Mammary epithelial cell (primary cell): ENCODE measurements around the gene HTRA3.

Experiments used
- EZH2 ChIP-seq: IDR thresholded peaks from 2 replicates; pipeline ENCODE4 v1.6.1; 2012; ENCODE audit warnings: low read length, inconsistent platforms, borderline replicate concordance
- TF ChIP-seq, protein P1 (sequence below), 2 donors: IDR thresholded peaks in 1 of 2; conservative IDR thresholded peaks in 1 of 2; 2 replicates each; pipeline ENCODE4 v1.5.1; 2011 to 2012; ENCODE audit warnings: inconsistent platforms in 2 of 2, low read length in 2 of 2, mild to moderate bottlenecking in 2 of 2, control low read depth in 1 of 2, low read depth in 1 of 2; ENCODE audit not compliant: insufficient read depth in 1 of 2; ENCODE audit errors: extremely low read depth in 1 of 2

DNA sequence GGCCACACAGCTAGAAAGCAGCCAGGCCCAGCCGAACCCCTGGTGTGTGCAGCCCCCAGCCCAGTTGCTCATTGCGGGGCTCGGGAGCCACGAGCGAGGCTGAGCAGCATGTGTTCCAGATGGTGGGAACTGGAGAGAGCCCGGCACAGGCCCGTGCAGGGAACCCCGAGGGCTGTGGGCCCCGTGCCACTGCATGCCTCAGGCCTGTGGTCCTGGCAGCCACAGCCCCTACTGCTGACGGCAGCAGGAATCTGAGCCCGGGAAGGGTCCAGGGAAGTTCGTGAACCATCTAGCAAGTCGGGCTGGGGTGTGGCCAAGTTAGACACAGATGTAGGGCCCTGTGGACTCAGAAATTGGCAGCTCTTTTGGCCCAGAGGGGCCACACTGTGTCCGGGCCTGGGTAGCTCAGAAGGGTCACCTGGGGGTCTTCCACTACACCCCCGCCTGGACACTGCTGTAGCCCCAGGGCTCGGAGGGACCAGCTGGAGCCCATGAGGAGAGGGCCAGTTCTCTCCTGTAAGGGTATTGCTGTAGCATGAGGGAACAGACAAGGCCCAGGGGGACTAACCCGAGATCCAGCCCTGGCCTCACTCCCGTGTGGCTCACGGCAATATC is 12.1 kb downstream of the HTRA3 start:
- no peak for TF ChIP-seq EZH2
- TF ChIP-seq, protein P1, sequence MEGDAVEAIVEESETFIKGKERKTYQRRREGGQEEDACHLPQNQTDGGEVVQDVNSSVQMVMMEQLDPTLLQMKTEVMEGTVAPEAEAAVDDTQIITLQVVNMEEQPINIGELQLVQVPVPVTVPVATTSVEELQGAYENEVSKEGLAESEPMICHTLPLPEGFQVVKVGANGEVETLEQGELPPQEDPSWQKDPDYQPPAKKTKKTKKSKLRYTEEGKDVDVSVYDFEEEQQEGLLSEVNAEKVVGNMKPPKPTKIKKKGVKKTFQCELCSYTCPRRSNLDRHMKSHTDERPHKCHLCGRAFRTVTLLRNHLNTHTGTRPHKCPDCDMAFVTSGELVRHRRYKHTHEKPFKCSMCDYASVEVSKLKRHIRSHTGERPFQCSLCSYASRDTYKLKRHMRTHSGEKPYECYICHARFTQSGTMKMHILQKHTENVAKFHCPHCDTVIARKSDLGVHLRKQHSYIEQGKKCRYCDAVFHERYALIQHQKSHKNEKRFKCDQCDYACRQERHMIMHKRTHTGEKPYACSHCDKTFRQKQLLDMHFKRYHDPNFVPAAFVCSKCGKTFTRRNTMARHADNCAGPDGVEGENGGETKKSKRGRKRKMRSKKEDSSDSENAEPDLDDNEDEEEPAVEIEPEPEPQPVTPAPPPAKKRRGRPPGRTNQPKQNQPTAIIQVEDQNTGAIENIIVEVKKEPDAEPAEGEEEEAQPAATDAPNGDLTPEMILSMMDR (conservative IDR thresholded peaks at IDR 0.05 in 1 of 2, IDR thresholded peaks at IDR 0.05 in 1 of 2; ENCODE audit: extremely low read depth in 1 of 2, insufficient read depth in 1 of 2, low read depth in 1 of 2, low read length in 2 of 2), result no peak
